ENCODE results near the gene MYO3B.

DNA sequence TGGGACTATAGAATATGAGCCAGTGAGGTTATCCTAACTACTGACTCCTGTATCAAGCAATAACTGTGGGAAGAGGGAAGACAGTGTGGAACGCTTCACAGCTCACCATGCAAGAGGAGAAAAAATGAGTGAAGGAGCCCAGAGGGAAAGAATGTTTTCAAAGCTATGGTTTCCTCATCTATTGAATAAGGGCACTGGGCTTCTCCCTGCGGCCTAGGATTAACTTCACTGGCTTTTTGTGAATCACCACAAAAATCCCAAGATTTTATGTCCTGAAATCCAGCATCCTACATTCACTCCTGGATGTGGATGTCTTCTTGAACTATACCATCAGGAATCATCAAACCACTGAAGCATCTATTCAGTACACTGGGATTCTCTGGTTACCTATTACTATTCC is 492.7 kb downstream of the MYO3B start:
- TF ChIP-seq EP300 (IDR thresholded peaks at IDR 0.05) (no peak), POLR2AphosphoS5 (IDR thresholded peaks at IDR 0.05) (no peak)
- TF ChIP-seq, protein P1, sequence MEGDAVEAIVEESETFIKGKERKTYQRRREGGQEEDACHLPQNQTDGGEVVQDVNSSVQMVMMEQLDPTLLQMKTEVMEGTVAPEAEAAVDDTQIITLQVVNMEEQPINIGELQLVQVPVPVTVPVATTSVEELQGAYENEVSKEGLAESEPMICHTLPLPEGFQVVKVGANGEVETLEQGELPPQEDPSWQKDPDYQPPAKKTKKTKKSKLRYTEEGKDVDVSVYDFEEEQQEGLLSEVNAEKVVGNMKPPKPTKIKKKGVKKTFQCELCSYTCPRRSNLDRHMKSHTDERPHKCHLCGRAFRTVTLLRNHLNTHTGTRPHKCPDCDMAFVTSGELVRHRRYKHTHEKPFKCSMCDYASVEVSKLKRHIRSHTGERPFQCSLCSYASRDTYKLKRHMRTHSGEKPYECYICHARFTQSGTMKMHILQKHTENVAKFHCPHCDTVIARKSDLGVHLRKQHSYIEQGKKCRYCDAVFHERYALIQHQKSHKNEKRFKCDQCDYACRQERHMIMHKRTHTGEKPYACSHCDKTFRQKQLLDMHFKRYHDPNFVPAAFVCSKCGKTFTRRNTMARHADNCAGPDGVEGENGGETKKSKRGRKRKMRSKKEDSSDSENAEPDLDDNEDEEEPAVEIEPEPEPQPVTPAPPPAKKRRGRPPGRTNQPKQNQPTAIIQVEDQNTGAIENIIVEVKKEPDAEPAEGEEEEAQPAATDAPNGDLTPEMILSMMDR (IDR thresholded peaks at IDR 0.05) = no peak

Measured in sigmoid colon (tissue), 4 donors.